HCT116 (cell line): ENCODE results near the gene PRKCA. TPM values are rescaled to one million over a fixed set of nuclear protein-coding genes. Genes with fewer than 3 reads are reported as not detected.

Experiments
- ATAC-seq: fragments of 200-7000 bp; cut with Tn5 transposase; 2 replicates; pipeline ENCODE4 v1.9.1; 2020; ENCODE audit warnings: mild to moderate bottlenecking, moderate library complexity
- BruUV-seq: library from RNA; stranded (reverse); fragments of 400-500 nt; replicated peaks from 2 replicates; lab custom pipeline; 2021; lab: Mats Ljungman, UMichigan
- CTCF ChIA-PET: fragments of 300-600 bp; sonication (Branson Sonifier 250); formaldehyde crosslinking; loops from one replicate; lab custom pipeline; 2021; ENCODE audit warnings: antibody characterized with exemption; lab: Charles Lee
- POLR2A ChIA-PET: fragments of 300-600, 350-600 bp; sonication (Branson Sonifier 250); formaldehyde crosslinking; loops from one replicate; lab custom pipeline; 2021; ENCODE audit warnings: antibody characterized with exemption; lab: Charles Lee
- RAD21 ChIA-PET, 2 experiments: fragments of 300-600 bp; sonication (Branson Sonifier 250); formaldehyde crosslinking; loops; one replicate each; lab custom pipeline; 2023; ENCODE audit warnings: low total read pairs in 2 of 2; ENCODE audit not compliant: uncharacterized antibody in 2 of 2, unreplicated experiment in 2 of 2, low non-redundant PET in 1 of 2; lab: Charles Lee
- DNase-seq: peaks from one replicate; pipeline ENCODE4 v3.0.0-alpha.2; 2010; ENCODE audit warnings: low read depth, low spot score
- H2AFZ ChIP-seq: fragments of 200-600 bp; shearing (Covaris generic), sonication (generic); 2 replicates; pipeline ENCODE4 v1.6.1; 2017; ENCODE audit warnings: low read depth, mixed run types, mixed read lengths, antibody characterized with exemption, low read length; ENCODE audit not compliant: poor library complexity, severe bottlenecking
- H3K27ac ChIP-seq: 2 replicates; pipeline ENCODE4 v1.5.1; 2012; ENCODE audit warnings: low read depth, low read length
- H3K27me3 ChIP-seq: fragments of 200-600 bp; sonication (generic); 2 replicates; pipeline ENCODE4 v1.6.1; 2016; ENCODE audit warnings: mixed run types, low read length, mixed read lengths; ENCODE audit not compliant: insufficient read depth
- H3K36me3 ChIP-seq, 2 experiments: fragments of 200-500 bp in 1 of 2; fragments of 200-600 bp in 1 of 2; sonication (Bioruptor generic) in 1 of 2; sonication (generic) in 1 of 2; 2 replicates each; pipeline versions ENCODE4 v1.5.1 to v1.6.1; 2014 to 2016; ENCODE audit warnings: low read length in 2 of 2, inconsistent platforms in 1 of 2, mixed read lengths in 1 of 2, mixed run types in 1 of 2; ENCODE audit not compliant: insufficient read depth in 2 of 2, control insufficient read depth in 1 of 2
- H3K4me1 ChIP-seq, 2 experiments: fragments of 200-600 bp in 1 of 2; sonication (generic) in 1 of 2; 2 replicates each; pipeline versions ENCODE4 v1.5.1 to v1.6.1; 2012 to 2017; ENCODE audit warnings: low read length in 2 of 2, inconsistent platforms in 1 of 2, mild to moderate bottlenecking in 1 of 2, mixed read lengths in 1 of 2, mixed run types in 1 of 2, moderate library complexity in 1 of 2; ENCODE audit not compliant: insufficient read depth in 2 of 2, control insufficient read depth in 1 of 2
- H3K4me2 ChIP-seq: fragments of 200-600 bp; sonication (generic); 2 replicates; pipeline ENCODE4 v1.6.1; 2017; ENCODE audit warnings: mixed run types, low read length, mixed read lengths
- H3K4me3 ChIP-seq, 2 experiments: fragments of 200-600 bp in 1 of 2; sonication (generic) in 1 of 2; replicated peaks in 1 of 2; 2 replicates each; pipeline ENCODE4 v1.5.1; 2011 to 2016; ENCODE audit warnings: low read length in 2 of 2, control low read depth in 1 of 2, low read depth in 1 of 2, mild to moderate bottlenecking in 1 of 2, mixed read lengths in 1 of 2, mixed run types in 1 of 2
- H3K79me2 ChIP-seq: fragments of 200-600 bp; sonication (generic); 2 replicates; pipeline ENCODE4 v1.6.1; 2017; ENCODE audit warnings: mild to moderate bottlenecking, mixed run types, low read length, moderate library complexity, mixed read lengths; ENCODE audit not compliant: insufficient read depth
- H3K9ac ChIP-seq: fragments of 200-600 bp; sonication (generic); 2 replicates; pipeline ENCODE4 v1.6.1; 2016; ENCODE audit warnings: low read length, mixed read lengths
- H3K9me2 ChIP-seq: fragments of 200-600 bp; sonication (generic), shearing (Covaris generic); 2 replicates; pipeline ENCODE4 v1.6.1; 2017; ENCODE audit warnings: mixed run types, mild to moderate bottlenecking, moderate library complexity; ENCODE audit not compliant: insufficient read depth
- H3K9me3 ChIP-seq, 2 experiments: fragments of 200-500 bp in 1 of 2; fragments of 200-600 bp in 1 of 2; sonication (Bioruptor generic) in 1 of 2; sonication (generic) in 1 of 2; 2 replicates each; pipeline ENCODE4 v1.6.1; 2014 to 2017; ENCODE audit warnings: low read length in 2 of 2, mixed read lengths in 2 of 2, inconsistent platforms in 1 of 2, low read depth in 1 of 2, mild to moderate bottlenecking in 1 of 2, mixed run types in 1 of 2, moderate library complexity in 1 of 2; ENCODE audit not compliant: control insufficient read depth in 1 of 2, insufficient read depth in 1 of 2
- H4K20me1 ChIP-seq: fragments of 200-600 bp; sonication (generic), shearing (Covaris generic); 2 replicates; pipeline ENCODE4 v1.6.1; 2017; ENCODE audit warnings: mixed run types, mild to moderate bottlenecking, moderate library complexity; ENCODE audit not compliant: insufficient read depth
- EZH2phosphoT487 ChIP-seq: fragments of 200-600 bp; IDR thresholded peaks from 2 replicates; pipeline ENCODE4 v1.6.1; 2018; ENCODE audit warnings: antibody characterized with exemption, borderline replicate concordance
- MAX ChIP-seq: IDR thresholded peaks from 2 replicates; pipeline ENCODE4 v1.6.1; 2012
- POLR2A ChIP-seq: IDR thresholded peaks from 2 replicates; pipeline ENCODE4 v1.7.0; 2011; ENCODE audit warnings: borderline replicate concordance; ENCODE audit not compliant: insufficient read depth, insufficient read length; ENCODE audit errors: extremely low read depth
- POLR2AphosphoS5 ChIP-seq: IDR thresholded peaks from 2 replicates; pipeline ENCODE4 v1.6.1; 2011; ENCODE audit warnings: mild to moderate bottlenecking, low read depth, low read length, moderate library complexity
- RAD21 ChIP-seq: IDR thresholded peaks from 2 replicates; pipeline ENCODE4 v1.6.1; 2012; ENCODE audit warnings: low read depth, mild to moderate bottlenecking
- SP1 ChIP-seq: IDR thresholded peaks from 2 replicates; pipeline ENCODE4 v1.6.1; 2012; ENCODE audit warnings: low read depth
- ZNF274 ChIP-seq: fragments of 200-500 bp; sonication (Bioruptor generic); IDR thresholded peaks from 2 replicates; pipeline ENCODE4 v1.6.1; 2014; ENCODE audit warnings: mild to moderate bottlenecking, low read depth, low read length, inconsistent platforms
- intact Hi-C: fragments of 100-400 bp; cut with micrococcal nuclease; formaldehyde crosslinking; loops from 2 replicates; pipeline ENCODE4 v1.10.0; 2022
- total RNA-seq: library from RNA; stranded (reverse); gene quantifications from one replicate; pipeline ENCODE4 v1.2.1, GENCODE V29; 2021; ENCODE audit not compliant: unreplicated experiment
- TF ChIP-seq, protein P1 (sequence below): IDR thresholded peaks from 2 replicates; pipeline ENCODE4 v1.6.1; 2012; ENCODE audit warnings: low read depth
- TF ChIP-seq, protein P2 (sequence below): IDR thresholded peaks from 2 replicates; pipeline ENCODE4 v1.6.1; 2011; ENCODE audit warnings: mild to moderate bottlenecking, low read length, moderate library complexity; ENCODE audit not compliant: insufficient replicate concordance; ENCODE audit errors: extremely low read depth

Gene PRKCA
- total RNA-seq, 1 experiment from 2014 or later: 18.8 TPM

DNA sequence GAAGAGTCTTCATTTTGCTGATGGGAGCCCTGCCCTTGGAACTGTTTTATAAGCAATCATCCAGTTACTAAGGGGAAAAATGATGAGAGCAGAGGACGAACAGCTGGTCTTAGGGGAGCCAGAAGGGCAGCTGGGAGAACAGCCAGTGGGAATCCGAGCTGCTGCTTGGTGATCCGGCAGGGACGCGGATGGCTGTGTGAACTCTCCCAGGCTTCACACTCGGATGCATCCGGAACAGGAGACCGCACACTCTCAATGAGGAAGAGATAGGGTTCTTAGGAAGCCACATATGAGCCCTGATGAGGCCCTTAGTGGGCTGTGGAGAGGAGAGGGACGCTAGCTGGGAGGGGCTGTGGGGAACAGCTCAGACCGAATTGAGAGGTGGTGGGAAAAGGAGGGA, 527.5 kb downstream of the PRKCA start:
- H3K4me3 ChIP-seq: no peak overlapping the region
- intact Hi-C loops: no loop called here
- POLR2A ChIA-PET: no interaction called here
- CTCF ChIA-PET: no interaction called here
- no peak overlapping the region for H3K27ac ChIP-seq
- RAD21 ChIA-PET: no interaction called here
- BruUV-seq: no TSS peak
- DNase-seq (no peak), ATAC-seq (no peak)
- no peak overlapping the region for H3K4me2 ChIP-seq
- no peaks in the 10 kb centered on the region for H4K20me1 ChIP-seq
- no peak overlapping the region for H3K9ac ChIP-seq
- no peaks in the 10 kb centered on the region for H3K4me1 ChIP-seq
- no peak overlapping the region for H2AFZ ChIP-seq
- H3K36me3 ChIP-seq: no peaks in the 10 kb centered on the region
- TF ChIP-seq RAD21: no peak
- no peak for TF ChIP-seq POLR2A
- no peak for TF ChIP-seq EZH2phosphoT487
- TF ChIP-seq ZNF274: no peak
- TF ChIP-seq, protein P1, sequence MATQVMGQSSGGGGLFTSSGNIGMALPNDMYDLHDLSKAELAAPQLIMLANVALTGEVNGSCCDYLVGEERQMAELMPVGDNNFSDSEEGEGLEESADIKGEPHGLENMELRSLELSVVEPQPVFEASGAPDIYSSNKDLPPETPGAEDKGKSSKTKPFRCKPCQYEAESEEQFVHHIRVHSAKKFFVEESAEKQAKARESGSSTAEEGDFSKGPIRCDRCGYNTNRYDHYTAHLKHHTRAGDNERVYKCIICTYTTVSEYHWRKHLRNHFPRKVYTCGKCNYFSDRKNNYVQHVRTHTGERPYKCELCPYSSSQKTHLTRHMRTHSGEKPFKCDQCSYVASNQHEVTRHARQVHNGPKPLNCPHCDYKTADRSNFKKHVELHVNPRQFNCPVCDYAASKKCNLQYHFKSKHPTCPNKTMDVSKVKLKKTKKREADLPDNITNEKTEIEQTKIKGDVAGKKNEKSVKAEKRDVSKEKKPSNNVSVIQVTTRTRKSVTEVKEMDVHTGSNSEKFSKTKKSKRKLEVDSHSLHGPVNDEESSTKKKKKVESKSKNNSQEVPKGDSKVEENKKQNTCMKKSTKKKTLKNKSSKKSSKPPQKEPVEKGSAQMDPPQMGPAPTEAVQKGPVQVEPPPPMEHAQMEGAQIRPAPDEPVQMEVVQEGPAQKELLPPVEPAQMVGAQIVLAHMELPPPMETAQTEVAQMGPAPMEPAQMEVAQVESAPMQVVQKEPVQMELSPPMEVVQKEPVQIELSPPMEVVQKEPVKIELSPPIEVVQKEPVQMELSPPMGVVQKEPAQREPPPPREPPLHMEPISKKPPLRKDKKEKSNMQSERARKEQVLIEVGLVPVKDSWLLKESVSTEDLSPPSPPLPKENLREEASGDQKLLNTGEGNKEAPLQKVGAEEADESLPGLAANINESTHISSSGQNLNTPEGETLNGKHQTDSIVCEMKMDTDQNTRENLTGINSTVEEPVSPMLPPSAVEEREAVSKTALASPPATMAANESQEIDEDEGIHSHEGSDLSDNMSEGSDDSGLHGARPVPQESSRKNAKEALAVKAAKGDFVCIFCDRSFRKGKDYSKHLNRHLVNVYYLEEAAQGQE: no peak
- TF ChIP-seq MAX: no peak
- TF ChIP-seq POLR2AphosphoS5: no peak
- TF ChIP-seq SP1: no peak
- TF ChIP-seq, protein P2, sequence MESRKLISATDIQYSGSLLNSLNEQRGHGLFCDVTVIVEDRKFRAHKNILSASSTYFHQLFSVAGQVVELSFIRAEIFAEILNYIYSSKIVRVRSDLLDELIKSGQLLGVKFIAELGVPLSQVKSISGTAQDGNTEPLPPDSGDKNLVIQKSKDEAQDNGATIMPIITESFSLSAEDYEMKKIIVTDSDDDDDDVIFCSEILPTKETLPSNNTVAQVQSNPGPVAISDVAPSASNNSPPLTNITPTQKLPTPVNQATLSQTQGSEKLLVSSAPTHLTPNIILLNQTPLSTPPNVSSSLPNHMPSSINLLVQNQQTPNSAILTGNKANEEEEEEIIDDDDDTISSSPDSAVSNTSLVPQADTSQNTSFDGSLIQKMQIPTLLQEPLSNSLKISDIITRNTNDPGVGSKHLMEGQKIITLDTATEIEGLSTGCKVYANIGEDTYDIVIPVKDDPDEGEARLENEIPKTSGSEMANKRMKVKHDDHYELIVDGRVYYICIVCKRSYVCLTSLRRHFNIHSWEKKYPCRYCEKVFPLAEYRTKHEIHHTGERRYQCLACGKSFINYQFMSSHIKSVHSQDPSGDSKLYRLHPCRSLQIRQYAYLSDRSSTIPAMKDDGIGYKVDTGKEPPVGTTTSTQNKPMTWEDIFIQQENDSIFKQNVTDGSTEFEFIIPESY: no peak
- H3K79me2 ChIP-seq: no peaks in the 10 kb centered on the region
- no peaks in the 10 kb centered on the region for H3K9me2 ChIP-seq
- no peaks in the 10 kb centered on the region for H3K9me3 ChIP-seq
- H3K27me3 ChIP-seq: peaks cover 11% of the 10 kb centered on the region; the same call in 1 of the 2 replicates
